GM18867 (cell line): Measurements from ENCODE around the gene CTNNA1.

ENCODE experiments used
- ATAC-seq: cut with Tn5 transposase; IDR thresholded peaks from one replicate; pipeline ENCODE4 v1.9.1; 2021; ENCODE audit warnings: mild to moderate bottlenecking, moderate library complexity; ENCODE audit not compliant: unreplicated experiment

CTNNA1 gene

GRCh38 chr5:138926688-138927448 lies 173.6 kb downstream of the CTNNA1 start:
- ATAC-seq: no peak

- no peak for ATAC-seq
Measured at GRCh38 chr5:138927544-138927943, 174.3 kb downstream of the CTNNA1 start.

- no peak for ATAC-seq
Measured at GRCh38 chr5:138927979-138928378, 174.8 kb downstream of the CTNNA1 start.

GRCh38 chr5:138929571-138929955 lies 176.3 kb downstream of the CTNNA1 start:
- ATAC-seq: no peak

- ATAC-seq: no peak
Measured at GRCh38 chr5:138930371-138931097, 177.3 kb downstream of the CTNNA1 start.

- ATAC-seq: no peak
Measured at GRCh38 chr5:138932171-138932810, 179.1 kb downstream of the CTNNA1 start.

GRCh38 chr5:138933522-138934290 lies 180.5 kb downstream of the CTNNA1 start:
- no peak for ATAC-seq

GRCh38 chr5:138934971-138935370 lies 181.7 kb downstream of the CTNNA1 start:
- ATAC-seq: no peak

- ATAC-seq: no peak
Measured at GRCh38 chr5:138935466-138935865, 182.2 kb downstream of the CTNNA1 start.

GRCh38 chr5:138936225-138936967 lies 183.2 kb downstream of the CTNNA1 start:
- no peak for ATAC-seq

- ATAC-seq: no peak
Measured at GRCh38 chr5:138936968-138937345, 183.7 kb downstream of the CTNNA1 start.

GRCh38 chr5:138937392-138938387 lies 184.5 kb downstream of the CTNNA1 start:
- no peak for ATAC-seq

- no peak for ATAC-seq
Measured at GRCh38 chr5:138938526-138938925, 185.3 kb downstream of the CTNNA1 start.

GRCh38 chr5:138942066-138942465 lies 188.8 kb downstream of the CTNNA1 start:
- ATAC-seq: no peak

- ATAC-seq: no peak
Measured at GRCh38 chr5:138942861-138943260, 189.6 kb downstream of the CTNNA1 start.

- no peak for ATAC-seq
Measured at GRCh38 chr5:138943599-138944173, 190.5 kb downstream of the CTNNA1 start.

- ATAC-seq: no peak
Measured at GRCh38 chr5:138944527-138945322, 191.5 kb downstream of the CTNNA1 start.
